Inferior parietal cortex (tissue), 1 donor: ENCODE measurements around the gene IER5L.
"Not testable (repeated sequence)": the region's sequence is repeated elsewhere in the genome, so short reads cannot be mapped to it uniquely, and the experiment has no call there.

Source experiments
- DNase-seq: peaks from one replicate; pipeline ENCODE4 v3.0.0-alpha.2; 2016; ENCODE audit errors: extremely low spot score

The IER5L gene

DNA sequence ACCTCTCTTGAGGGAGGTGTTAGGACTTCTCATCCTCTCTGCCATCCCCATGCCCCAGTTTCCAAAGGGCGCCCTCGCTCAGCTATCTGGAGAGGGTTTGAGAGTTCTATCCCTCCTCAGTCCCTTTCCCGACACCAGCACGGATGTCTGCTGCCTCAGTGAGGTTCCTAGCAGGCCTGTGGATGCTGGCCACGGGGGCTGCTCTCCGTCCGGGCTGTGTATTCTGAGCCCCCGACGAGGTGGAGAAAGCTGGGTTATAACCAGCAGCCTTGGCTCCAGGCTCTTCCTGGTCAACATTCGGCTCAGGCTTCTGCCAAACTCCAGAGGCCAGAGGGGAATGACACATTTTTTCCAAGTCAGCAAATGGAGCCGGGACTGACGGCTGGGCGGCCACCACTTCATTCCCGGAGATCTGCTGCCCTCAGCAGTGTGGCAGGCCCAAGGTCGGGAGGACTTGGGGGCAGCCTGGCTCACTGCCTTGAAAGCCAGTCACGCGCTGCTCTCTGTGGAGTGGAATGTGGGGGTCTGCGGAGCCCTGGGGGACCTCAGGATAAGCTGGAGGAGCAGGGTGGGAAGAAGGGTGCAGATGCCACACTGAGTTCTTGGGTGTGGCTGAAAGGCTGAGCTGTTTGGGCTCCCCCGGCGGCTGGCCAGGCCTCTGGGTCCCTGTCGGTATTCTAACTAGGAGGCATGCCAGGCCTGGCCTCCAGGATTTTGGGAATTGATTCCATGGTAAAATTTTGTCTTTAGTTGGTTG, 39.4 kb downstream of the IER5L start:
- DNase-seq = no peak

DNA sequence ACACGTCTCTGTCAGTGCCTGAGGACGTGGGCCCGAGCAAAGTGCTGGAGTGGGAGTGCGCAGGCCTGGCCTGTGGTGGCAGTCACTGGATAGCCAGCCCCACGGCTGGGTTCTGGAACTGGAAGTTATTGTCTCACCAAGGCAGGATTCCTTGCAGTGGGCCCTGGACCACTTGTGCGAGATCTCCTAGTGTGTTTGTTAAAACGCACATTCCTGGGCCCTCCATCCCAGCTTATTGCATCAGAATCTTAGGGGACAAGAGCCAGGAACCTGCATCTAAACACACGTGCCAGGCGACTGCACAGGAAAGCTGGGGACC, 40.0 kb downstream of the IER5L start:
- DNase-seq = no peak

DNA sequence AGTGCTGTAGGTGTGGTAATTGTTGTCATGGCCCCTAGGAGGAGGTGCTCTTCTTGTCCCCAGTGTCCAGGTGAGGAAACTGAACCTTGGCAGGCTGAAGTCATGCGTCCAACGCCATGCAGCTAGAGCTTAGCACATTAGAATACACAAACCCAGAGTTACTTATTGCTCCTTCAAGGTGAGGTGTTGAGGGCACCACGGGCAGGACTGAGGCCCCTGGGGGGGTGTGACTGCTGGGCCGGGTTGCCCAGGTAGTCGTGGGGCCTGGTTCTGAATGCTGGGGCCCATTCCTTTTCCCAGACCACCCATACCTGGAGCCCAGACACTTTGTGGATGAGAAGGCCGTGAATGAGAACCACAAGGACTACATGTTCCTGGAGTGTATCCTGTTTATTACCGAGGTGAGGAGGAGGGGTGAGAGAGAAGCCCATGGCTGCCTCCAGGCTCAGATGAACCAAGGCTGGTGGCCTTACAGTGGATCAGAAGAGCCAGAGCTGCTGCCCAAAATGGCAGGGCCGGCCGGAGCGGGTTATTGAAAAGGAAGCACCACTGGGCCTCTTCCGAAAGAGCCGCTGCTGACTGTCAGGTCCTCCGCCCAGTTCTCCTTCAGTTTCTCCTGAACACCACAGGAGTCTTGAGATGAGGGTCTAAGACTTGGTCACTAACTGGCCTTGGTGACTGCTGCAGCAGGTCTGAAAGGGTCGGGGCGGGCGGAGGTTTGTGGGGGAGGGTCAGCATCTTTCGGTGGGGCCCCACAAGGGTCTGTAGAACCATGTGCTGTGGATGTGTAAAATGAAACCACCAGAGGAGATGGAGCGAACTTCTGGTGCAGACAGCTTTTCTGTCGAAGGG, 40.5 kb downstream of the IER5L start:
- no peak for DNase-seq

DNA sequence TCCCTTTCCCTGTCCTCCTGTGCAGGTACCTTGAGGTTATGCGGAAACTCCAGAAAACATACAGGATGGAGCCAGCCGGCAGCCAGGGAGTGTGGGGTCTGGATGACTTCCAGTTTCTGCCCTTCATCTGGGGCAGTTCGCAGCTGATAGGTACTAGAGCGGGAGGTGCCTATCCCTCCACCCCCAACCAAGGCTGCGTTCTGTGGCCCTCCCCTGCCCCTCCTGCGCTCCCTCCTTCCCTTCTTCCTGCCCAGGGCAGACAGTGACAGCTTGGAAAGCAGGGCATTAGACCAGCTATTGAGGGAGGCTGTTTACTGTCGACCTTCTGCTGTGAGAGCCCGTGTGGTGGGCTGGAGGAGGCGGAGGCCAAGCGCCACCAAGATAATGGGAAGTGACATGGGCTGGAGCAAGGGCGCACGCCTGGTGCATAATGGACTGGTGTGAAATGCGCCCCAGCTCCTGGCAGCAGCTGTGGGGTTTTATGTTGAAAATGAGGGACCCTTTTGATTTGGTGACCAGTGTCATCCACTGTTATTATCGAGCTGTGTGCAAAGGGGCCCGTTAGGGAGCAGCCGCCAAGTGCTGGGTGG, 41.5 kb downstream of the IER5L start:
- no peak for DNase-seq

DNA sequence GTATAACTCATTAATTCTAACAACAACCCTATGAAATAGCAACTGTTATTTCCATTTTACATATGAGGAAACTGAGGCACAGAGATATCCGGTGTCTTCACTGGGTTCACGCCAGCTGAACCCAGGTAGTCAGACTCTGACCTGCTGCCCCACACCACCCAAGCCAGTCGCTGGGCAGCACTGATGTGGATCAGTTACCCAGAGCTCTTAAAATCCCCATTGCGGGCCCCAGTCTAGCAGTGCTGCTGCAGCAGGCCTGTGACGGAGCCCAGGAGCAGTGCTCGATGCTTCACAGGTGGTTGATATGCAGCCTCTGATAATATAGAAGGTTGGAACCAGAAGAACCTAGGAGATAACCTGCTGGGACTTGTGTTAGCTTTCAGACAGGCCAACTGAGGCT, 42.6 kb downstream of the IER5L start:
- DNase-seq = no peak

DNA sequence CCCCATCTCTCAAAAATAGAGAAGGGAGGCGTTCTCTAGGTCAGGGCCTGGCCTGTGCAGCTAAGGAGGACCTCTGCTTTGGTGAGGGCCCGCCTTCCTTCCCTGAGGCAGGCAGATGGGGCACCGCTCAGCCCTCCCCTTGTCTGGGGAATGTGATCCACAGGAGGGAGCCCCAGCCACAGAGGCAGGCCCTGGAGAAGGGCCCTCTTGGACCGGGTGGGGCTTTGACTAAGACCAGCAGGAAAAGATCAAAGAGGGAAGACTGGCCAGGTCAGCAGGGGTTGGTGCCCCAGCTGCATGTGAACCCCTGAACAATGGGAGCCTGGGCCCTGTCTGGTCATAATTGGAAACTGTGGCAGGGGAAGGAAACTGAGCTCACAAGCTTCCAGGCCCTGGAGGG, 45.0 kb downstream of the IER5L start:
- DNase-seq = no peak

DNA sequence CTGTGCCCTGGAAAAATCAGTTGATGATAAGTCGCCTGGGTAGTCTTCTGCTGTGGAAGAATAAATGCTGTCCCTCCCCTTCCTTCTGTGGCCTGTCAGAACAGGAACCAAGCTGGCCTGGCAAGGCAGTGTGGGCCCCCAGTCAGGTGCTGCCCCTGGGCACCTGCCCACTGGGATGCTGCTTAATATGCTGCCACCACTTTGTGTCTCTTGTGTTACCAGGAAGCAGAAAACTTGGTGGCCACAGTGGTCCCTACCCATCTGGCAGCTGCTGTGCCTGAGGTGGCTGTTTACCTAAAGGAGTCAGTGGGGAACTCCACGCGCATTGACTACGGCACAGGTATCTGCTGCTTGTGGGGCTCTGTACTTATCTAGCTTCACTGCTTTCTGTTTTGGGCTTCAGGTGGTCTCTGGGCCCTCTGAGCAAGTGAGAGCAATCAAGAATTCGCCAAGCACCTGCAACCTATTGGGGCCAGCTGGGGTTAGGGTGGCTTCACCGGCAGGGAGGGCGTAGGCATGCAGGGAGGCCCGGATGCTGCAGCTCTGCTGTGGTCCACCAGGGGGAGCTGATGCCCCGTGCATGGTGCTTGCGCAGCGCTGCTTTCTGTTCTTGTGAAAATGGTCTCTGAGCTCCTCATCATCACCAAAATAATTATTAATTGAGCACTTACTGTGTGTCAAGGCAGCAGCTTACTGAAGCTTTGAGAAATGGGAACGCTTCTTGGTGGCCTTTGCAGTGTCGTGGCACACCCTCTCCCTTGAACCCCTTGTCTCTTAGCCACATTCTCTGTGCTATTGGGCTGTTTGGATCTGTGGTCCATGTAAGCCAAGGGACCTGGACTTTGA, 46.5 kb downstream of the IER5L start:
- peak; percentile 83 for DNase-seq

DNA sequence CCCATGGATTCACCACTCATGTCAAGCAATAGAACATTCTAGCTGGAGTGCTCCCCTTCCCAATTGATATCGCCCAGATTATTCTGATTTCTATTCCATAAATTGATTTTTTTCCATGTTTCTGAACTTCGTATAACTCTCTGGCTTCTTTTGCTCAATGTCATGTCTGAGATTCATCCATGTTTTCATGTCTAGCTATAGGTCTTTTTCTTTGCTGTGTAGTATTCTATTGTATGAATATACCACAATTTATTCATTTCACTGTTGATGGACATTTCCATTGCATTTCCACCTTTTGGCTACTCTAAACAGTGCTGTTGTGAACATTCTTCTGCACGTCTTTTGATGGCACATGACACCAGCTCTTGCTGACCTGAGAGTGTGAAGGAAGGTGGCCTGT, 47.3 kb downstream of the IER5L start:
- no peak for DNase-seq

DNA sequence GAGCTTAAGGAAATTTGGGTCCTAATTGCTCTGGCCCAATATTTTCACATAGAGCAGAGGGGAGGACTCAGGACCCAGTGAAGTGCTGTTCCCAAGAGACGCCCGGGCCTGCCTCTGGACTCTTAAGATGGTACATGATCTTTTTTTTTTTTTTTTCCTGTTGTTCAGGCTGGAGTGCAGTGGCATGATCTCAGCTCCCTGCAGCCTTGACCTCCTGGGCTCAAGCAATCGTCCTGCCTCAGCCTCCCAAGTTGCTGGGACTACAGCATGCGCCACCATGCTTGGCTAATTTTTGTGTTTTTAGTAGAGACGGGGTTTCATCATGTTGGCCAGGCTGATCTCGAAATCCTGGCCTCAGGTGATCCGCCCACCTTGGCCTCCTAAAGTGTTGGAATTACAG, 47.8 kb downstream of the IER5L start:
- DNase-seq = not testable (repeated sequence)

DNA sequence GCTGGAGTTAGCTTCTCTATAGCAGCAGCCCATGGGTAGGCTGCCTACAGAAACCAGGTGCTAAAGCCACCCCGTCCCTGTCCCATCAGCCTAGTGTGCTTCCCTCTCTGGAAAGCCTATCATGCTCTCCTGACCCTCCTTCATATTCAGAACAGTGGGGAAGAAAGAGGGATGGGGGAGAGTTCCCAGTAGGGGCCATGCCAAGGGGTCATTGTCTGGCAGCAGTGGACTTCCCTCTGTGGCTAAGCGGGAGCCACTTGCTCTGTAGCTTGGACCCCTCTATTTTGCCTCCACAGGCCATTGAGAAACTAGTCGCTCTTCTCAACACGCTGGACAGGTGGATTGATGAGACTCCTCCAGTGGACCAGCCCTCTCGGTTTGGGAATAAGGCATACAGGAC, 49.4 kb downstream of the IER5L start:
- DNase-seq = no peak

DNA sequence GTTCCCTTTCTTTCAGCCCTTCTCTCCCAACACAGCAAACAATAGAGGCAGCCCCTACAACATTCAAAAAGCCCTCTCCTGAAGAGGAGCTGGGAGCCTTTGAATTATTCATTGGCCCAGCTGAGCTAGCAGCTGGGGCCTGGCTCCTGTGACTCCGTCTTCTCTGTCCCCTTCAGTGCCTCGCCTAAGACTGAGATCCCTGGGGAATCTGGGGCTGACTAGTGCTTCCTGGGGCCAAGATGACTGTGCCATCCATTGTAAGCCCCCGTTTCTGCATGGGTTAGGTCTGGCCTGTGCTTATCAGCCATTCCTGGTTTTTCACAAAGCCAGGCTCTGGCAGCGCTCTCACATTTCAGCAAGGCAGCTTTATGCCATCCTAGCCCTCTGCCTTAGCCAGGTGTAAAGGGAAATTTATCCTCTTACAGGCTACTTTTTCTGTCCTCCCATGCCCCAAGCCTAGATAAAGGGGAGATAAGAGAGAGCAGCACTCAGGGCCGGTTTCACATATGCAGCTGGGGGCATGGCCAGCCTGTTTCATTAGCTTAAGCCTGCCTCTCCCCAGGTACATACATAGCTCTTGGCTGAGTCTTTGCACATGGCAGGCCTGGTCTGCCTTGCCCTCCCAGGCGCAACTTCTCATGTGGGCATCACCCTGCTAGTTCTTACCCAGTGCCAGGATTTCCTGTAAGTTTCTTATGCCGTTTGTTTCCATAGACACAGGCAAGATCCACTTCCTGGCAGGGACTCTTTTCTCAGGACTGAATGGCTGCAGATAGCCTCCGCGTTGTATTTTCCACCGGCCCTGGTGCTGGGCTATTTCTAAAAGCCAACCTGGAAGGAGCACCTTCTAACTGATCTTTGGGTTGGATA, 51.1 kb downstream of the IER5L start:
- no peak for DNase-seq
